H1 (cell line): Measurements from ENCODE around the gene BLOC1S4. TPM values are rescaled to one million over a fixed set of nuclear protein-coding genes. Genes with fewer than 3 reads are reported as not detected.
A peak's percentile ranks its signal among the peaks of the same experiment; 100 is the strongest.

Source experiments
- ATF3 ChIP-seq: IDR thresholded peaks from 2 replicates; pipeline ENCODE4 v1.6.1; 2011; ENCODE audit warnings: low read depth, mild to moderate bottlenecking, low read length; ENCODE audit not compliant: insufficient read depth
- BCL11A ChIP-seq, 2 experiments: IDR thresholded peaks; one replicate each; pipeline ENCODE4 v1.6.1; 2011; ENCODE audit warnings: low read depth in 2 of 2, low read length in 2 of 2, mild to moderate bottlenecking in 2 of 2
- CBX5 ChIP-seq: fragments of 300-800, 300-1000 bp; sonication (generic); IDR thresholded peaks from 2 replicates; pipeline ENCODE4 v1.7.1; 2016; ENCODE audit warnings: antibody characterized with exemption, low read length, low read depth
- CEBPB ChIP-seq: IDR thresholded peaks from 2 replicates; pipeline ENCODE4 v1.6.1; 2012; ENCODE audit warnings: low read depth, low read length
- MAFK ChIP-seq: IDR thresholded peaks from 2 replicates; pipeline ENCODE4 v1.6.1; 2012; ENCODE audit warnings: low read depth, mild to moderate bottlenecking, improper control_type of control experiment, low read length
- PHF8 ChIP-seq: fragments of 200-600 bp; sonication (generic); conservative IDR thresholded peaks from 2 replicates; pipeline ENCODE4 v1.7.1; 2012; ENCODE audit warnings: low read depth, mild to moderate bottlenecking, inconsistent platforms, low read length, moderate library complexity
- RNF2 ChIP-seq: fragments of 200-900, 300-1000 bp; sonication (generic); IDR thresholded peaks from 2 replicates; pipeline ENCODE4 v1.7.1; 2016; ENCODE audit warnings: borderline replicate concordance, low read depth, mild to moderate bottlenecking, antibody characterized with exemption, low read length; ENCODE audit not compliant: poor library complexity, severe bottlenecking; ENCODE audit errors: missing control alignments
- SIX5 ChIP-seq: IDR thresholded peaks from 2 replicates; pipeline ENCODE4 v1.6.1; 2011; ENCODE audit warnings: mild to moderate bottlenecking, low read depth, low read length
- SP2 ChIP-seq: IDR thresholded peaks from 2 replicates; pipeline ENCODE4 v1.6.1; 2012; ENCODE audit warnings: mild to moderate bottlenecking, low read length, inconsistent platforms
- YY1 ChIP-seq: IDR thresholded peaks from 2 replicates; pipeline ENCODE4 v1.6.1; 2011; ENCODE audit warnings: low read depth, mild to moderate bottlenecking, low read length
- polyA plus RNA-seq, 7 experiments: library from polyadenylated mRNA; depleted of rRNA in 3 of 7; stranded (reverse) in 5 of 7; unstranded in 2 of 7; fragments of >200 nt in 5 of 7; fragments of 200-250 nt in 2 of 7; gene quantifications; 1 replicate in 5 of 7; 2 replicates in 1 of 7; 4 replicates in 1 of 7; pipeline versions ENCODE4 v1.2.1 to v1.2.3, GENCODE V29; 2011 to 2013; ENCODE audit warnings: missing spikeins in 2 of 7, mixed read lengths in 2 of 7
- total RNA-seq: library from RNA; stranded (reverse); fragmentation: NEBNext Ultra II Directional; extraction: Animal tissue kit (Norgen Biotek cat#: 25700); gene quantifications from 2 replicates; pipeline ENCODE4 v1.2.1, GENCODE V29; 2021

The BLOC1S4 gene
- total and polyA plus RNA-seq, 2 of the 8 experiments (the other 6 are each of a cell fraction or from before 2014, with no cell fraction given): 19.1 to 27.8 TPM

GRCh38 chr4:6709230-6710114 lies 6.5 kb upstream of the BLOC1S4 start, which contains the start of gene MRFAP1L1 (continued):
- TF ChIP-seq YY1 (peak; percentile 94), CBX5 (no peak), PHF8 (peak; percentile 78), BCL11A (IDR thresholded peaks at IDR 0.05; ENCODE audit: low read depth in 2 of 2, low read length in 2 of 2) (no peak), ATF3 (peak; percentile 90), MAFK (no peak), SP2 (no peak), RNF2 (no peak), SIX5 (no peak), CEBPB (no peak)
